Lung (tissue), 12 donors: Measurements from ENCODE around the gene BAIAP2. TPM values are rescaled to one million over a fixed set of nuclear protein-coding genes. Genes with fewer than 3 reads are reported as not detected.

Experiments used
- ATAC-seq: fragments of 200-7000 bp; cut with Tn5 transposase; one replicate; pipeline ENCODE4 v1.9.1; 2020; ENCODE audit warnings: moderate number of reproducible peaks; ENCODE audit not compliant: insufficient read depth, low FRiP score
- DNase-seq, 3 donors: peaks; one replicate each; pipeline ENCODE4 v3.0.0-alpha.2; 2013 to 2017
- H3K27ac ChIP-seq, 2 donors: one replicate each; pipeline ENCODE4 v1.5.1; 2013; ENCODE audit warnings: mild to moderate bottlenecking in 2 of 2, moderate library complexity in 2 of 2, control low read depth in 1 of 2, inconsistent platforms in 1 of 2, low read depth in 1 of 2, low read length in 1 of 2
- H3K27me3 ChIP-seq, 3 donors: one replicate each; pipeline ENCODE4 v1.5.1; 2013; ENCODE audit warnings: low read length in 2 of 3; ENCODE audit not compliant: control insufficient read depth in 3 of 3, insufficient read depth in 3 of 3
- H3K36me3 ChIP-seq, 4 donors: one replicate each; pipeline ENCODE4 v1.5.1; 2013; ENCODE audit warnings: low read length in 4 of 4, mild to moderate bottlenecking in 1 of 4, moderate library complexity in 1 of 4; ENCODE audit not compliant: control insufficient read depth in 4 of 4, insufficient read depth in 4 of 4
- H3K4me1 ChIP-seq, 5 donors: one replicate each; pipeline ENCODE4 v1.5.1; 2013; ENCODE audit warnings: low read length in 5 of 5, mild to moderate bottlenecking in 2 of 5, moderate library complexity in 1 of 5; ENCODE audit not compliant: control insufficient read depth in 5 of 5, insufficient read depth in 5 of 5
- H3K4me3 ChIP-seq: one replicate; pipeline ENCODE4 v1.5.1; 2013; ENCODE audit warnings: mild to moderate bottlenecking, control low read depth, moderate library complexity
- H3K9ac ChIP-seq, 2 donors: one replicate each; pipeline ENCODE4 v1.5.1; 2013; ENCODE audit warnings: low read length in 2 of 2, control low read depth in 1 of 2; ENCODE audit not compliant: insufficient read depth in 1 of 2
- H3K9me3 ChIP-seq, 4 donors: one replicate each; pipeline ENCODE4 v1.5.1; 2013; ENCODE audit warnings: low read length in 3 of 4, mild to moderate bottlenecking in 1 of 4, moderate library complexity in 1 of 4; ENCODE audit not compliant: control insufficient read depth in 4 of 4, insufficient read depth in 3 of 4
- CTCF ChIP-seq: IDR thresholded peaks from 2 replicates; pipeline ENCODE4 v1.5.1; 2012; ENCODE audit warnings: mild to moderate bottlenecking; ENCODE audit errors: control extremely low read depth, extremely low read depth
- WGBS, 2 donors: extraction: QIAGEN DNeasy Blood & Tissue Kit; methylation state at CpG; one replicate each; pipeline ENCODE4 v1.1.7; 2013; 5-methylcytosine and 5-hydroxymethylcytosine counted together
- polyA plus RNA-seq, 2 donors: library from polyadenylated mRNA; stranded (reverse); fragments of 200-250 nt; gene quantifications; one replicate each; pipeline ENCODE4 v1.2.1, GENCODE V29; 2013
- total RNA-seq, 2 donors: library from RNA; depleted of rRNA in 1 of 2; stranded (reverse); fragments of >200 nt in 1 of 2; gene quantifications; one replicate each; pipeline ENCODE4 v1.2.1, GENCODE V29; 2014 to 2021
- donor health status: control.
- donor health status: control.
- donor health status: Bipolar disorder and iron deficiency.
- donor health status: healthy.
- donor health status: DM: yes; HTN: yes; CAD: no.

BAIAP2 gene
- total and polyA plus RNA-seq, 4 donors, result 59.2 to 141 (median 77.7) TPM

DNA sequence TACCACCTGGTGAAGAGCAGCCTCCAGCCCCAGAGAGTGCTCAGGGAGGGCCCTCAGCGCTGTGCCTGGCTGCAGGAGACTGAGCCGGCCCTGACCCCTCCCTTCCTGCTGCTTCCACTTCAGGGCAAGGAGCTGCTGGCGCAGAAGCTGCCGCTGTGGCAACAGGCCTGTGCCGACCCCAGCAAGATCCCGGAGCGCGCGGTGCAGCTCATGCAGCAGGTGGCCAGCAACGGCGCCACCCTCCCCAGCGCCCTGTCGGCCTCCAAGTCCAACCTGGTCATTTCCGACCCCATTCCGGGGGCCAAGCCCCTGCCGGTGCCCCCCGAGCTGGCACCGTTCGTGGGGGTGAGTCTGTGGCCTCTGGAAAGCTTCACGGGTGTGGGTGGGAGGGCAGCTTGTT lies 68.4 kb downstream of the BAIAP2 start:
- no peaks in the 10 kb centered on the region for H3K27me3 ChIP-seq
- DNase-seq (no peak), ATAC-seq (no peak)
- peaks cover 0 to 72% (median 1%) of the 10 kb centered on the region in 4 donors for H3K36me3 ChIP-seq
- no peak overlapping the region for H3K4me3 ChIP-seq
- no peak overlapping the region for H3K27ac ChIP-seq
- no peaks in the 10 kb centered on the region for H3K4me1 ChIP-seq
- WGBS, 2 donors, result 92% methylated on average over 20 of the region's 20 CpGs
- TF ChIP-seq CTCF, result no peak
- no peaks in the 10 kb centered on the region for H3K9me3 ChIP-seq
- H3K9ac ChIP-seq, result no peak overlapping the region

GRCh38 chr17:81106716-81107115 lies 71.8 kb downstream of the BAIAP2 start:
- no peak for TF ChIP-seq CTCF
- H3K36me3 ChIP-seq, result peaks cover 0 to 77% (median under 1%) of the 10 kb centered on the region in 4 donors
- no peaks in the 10 kb centered on the region for H3K27me3 ChIP-seq
- no peak overlapping the region for H3K27ac ChIP-seq
- ATAC-seq (no peak), DNase-seq (no peak)
- WGBS, 2 donors, result 94 to 97% methylated on average over 19 to 24 of the region's 24 CpGs
- no peaks in the 10 kb centered on the region for H3K4me1 ChIP-seq
- no peak overlapping the region for H3K9ac ChIP-seq
- H3K9me3 ChIP-seq, result no peaks in the 10 kb centered on the region
- no peak overlapping the region for H3K4me3 ChIP-seq

- Histone ChIP-seq H3K27me3 (no peaks in the 10 kb centered on the region), H3K9ac (no peak overlapping the region), H3K4me1 (no peaks in the 10 kb centered on the region), H3K27ac (no peak overlapping the region), H3K4me3 (no peak overlapping the region), H3K36me3 (peaks cover 0 to 74% (median under 1%) of the 10 kb centered on the region in 4 donors), H3K9me3 (no peaks in the 10 kb centered on the region)
- no peak for ATAC-seq
- TF ChIP-seq CTCF, result no peak
- no peak for DNase-seq
- WGBS, 2 donors, result 83 to 92% methylated on average over 9 of the region's 9 CpGs
These were observed 73.3 kb downstream of the BAIAP2 start for GRCh38 chr17:81108220-81108619.

DNA sequence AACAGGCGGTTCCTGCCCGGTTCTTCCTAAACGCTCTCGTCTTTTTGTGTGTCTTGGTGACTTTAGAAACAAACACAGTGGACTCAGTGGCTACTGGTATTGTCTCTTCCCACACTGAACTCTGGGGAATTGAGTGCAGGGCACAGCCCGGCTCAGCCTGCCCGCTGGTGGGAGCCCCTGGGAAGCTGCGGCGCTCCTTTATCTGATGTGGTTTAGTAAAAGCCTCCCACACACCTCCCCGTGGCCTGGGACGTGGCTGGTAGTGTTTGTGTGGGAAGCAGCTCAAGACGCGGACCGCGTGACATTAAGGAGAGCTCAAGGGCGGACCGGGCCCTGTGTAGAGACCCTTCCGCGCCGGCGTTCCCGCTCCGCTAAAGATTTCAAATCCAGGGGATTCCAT lies 75.0 kb downstream of the BAIAP2 start:
- no peaks in the 10 kb centered on the region for H3K4me1 ChIP-seq
- H3K27ac ChIP-seq, result no peak overlapping the region
- no peak overlapping the region for H3K4me3 ChIP-seq
- ATAC-seq, result no peak
- TF ChIP-seq CTCF, result no peak
- WGBS, 2 donors, result 89 to 91% methylated on average over 22 of the region's 22 CpGs
- H3K36me3 ChIP-seq, result peaks cover 0 to 58% (median under 1%) of the 10 kb centered on the region in 4 donors
- H3K9me3 ChIP-seq, result no peaks in the 10 kb centered on the region
- H3K27me3 ChIP-seq, result no peaks in the 10 kb centered on the region
- H3K9ac ChIP-seq, result no peak overlapping the region
- no peak for DNase-seq
